ENCODE results near the gene IL1RAPL2.
"Not testable (repeated sequence)": the region's sequence is repeated elsewhere in the genome, so short reads cannot be mapped to it uniquely, and the experiment has no call there.

Gene IL1RAPL2

GRCh38 chrX:105701310-105702052 lies 1135.5 kb downstream of the IL1RAPL2 start:
- DNase-seq (ENCODE audit: low read depth): no peak

- no peak for DNase-seq (ENCODE audit: low read depth)
These were observed 1137.9 kb downstream of the IL1RAPL2 start for GRCh38 chrX:105703876-105704275.

- DNase-seq (ENCODE audit: low read depth): peak; percentile 13
These were observed 1140.0 kb downstream of the IL1RAPL2 start for GRCh38 chrX:105706041-105706440.

GRCh38 chrX:105711805-105712204 lies 1145.8 kb downstream of the IL1RAPL2 start:
- no peak for DNase-seq (ENCODE audit: low read depth)

- no peak for DNase-seq (ENCODE audit: low read depth)
These were observed 1149.7 kb downstream of the IL1RAPL2 start for GRCh38 chrX:105715746-105716145.

- no peak for DNase-seq (ENCODE audit: low read depth)
These were observed 1158.2 kb downstream of the IL1RAPL2 start for GRCh38 chrX:105723966-105724735.

- DNase-seq (ENCODE audit: low read depth): no peak
These were observed 1159.2 kb downstream of the IL1RAPL2 start for GRCh38 chrX:105725228-105725627.

GRCh38 chrX:105738162-105738561 lies 1172.2 kb downstream of the IL1RAPL2 start:
- DNase-seq (ENCODE audit: low read depth): no peak

- no peak for DNase-seq (ENCODE audit: low read depth)
These were observed 1178.3 kb downstream of the IL1RAPL2 start for GRCh38 chrX:105744291-105744690.

GRCh38 chrX:105744946-105745345 lies 1178.9 kb downstream of the IL1RAPL2 start:
- DNase-seq (ENCODE audit: low read depth): no peak

GRCh38 chrX:105745863-105746262 lies 1179.9 kb downstream of the IL1RAPL2 start:
- no peak for DNase-seq (ENCODE audit: low read depth)

- DNase-seq (ENCODE audit: low read depth): no peak
These were observed 1186.4 kb downstream of the IL1RAPL2 start for GRCh38 chrX:105752338-105752956.

- DNase-seq (ENCODE audit: low read depth): no peak
These were observed 1187.4 kb downstream of the IL1RAPL2 start for GRCh38 chrX:105753411-105753810.

GRCh38 chrX:105754286-105754964 lies 1188.4 kb downstream of the IL1RAPL2 start:
- no peak for DNase-seq (ENCODE audit: low read depth)

- no peak for DNase-seq (ENCODE audit: low read depth)
These were observed 1189.1 kb downstream of the IL1RAPL2 start for GRCh38 chrX:105755109-105755508.

GRCh38 chrX:105758754-105759153 lies 1192.8 kb downstream of the IL1RAPL2 start:
- DNase-seq (ENCODE audit: low read depth): no peak

GRCh38 chrX:105759598-105759997 lies 1193.6 kb downstream of the IL1RAPL2 start:
- DNase-seq (ENCODE audit: low read depth): no peak

- DNase-seq (ENCODE audit: low read depth): no peak
These were observed 1199.7 kb downstream of the IL1RAPL2 start for GRCh38 chrX:105765691-105766090.

- no peak for DNase-seq (ENCODE audit: low read depth)
These were observed 1207.8 kb downstream of the IL1RAPL2 start for GRCh38 chrX:105773801-105774200.

GRCh38 chrX:105775679-105776078 lies 1209.7 kb downstream of the IL1RAPL2 start:
- DNase-seq (ENCODE audit: low read depth): no peak

- DNase-seq (ENCODE audit: low read depth): no peak
These were observed 1215.8 kb downstream of the IL1RAPL2 start for GRCh38 chrX:105781804-105782203.

- DNase-seq (ENCODE audit: low read depth): not testable (repeated sequence)
These were observed 1230.9 kb downstream of the IL1RAPL2 start for GRCh38 chrX:105796877-105797276.

Data from stromal cell of bone marrow (primary cell).